ENCODE results near the gene DAPL1. TPM values are rescaled to one million over a fixed set of nuclear protein-coding genes. Genes with fewer than 3 reads are reported as not detected.

Gene DAPL1
- total and polyA plus RNA-seq, 4 donors: 0.17 TPM; not detected in 3

DNA sequence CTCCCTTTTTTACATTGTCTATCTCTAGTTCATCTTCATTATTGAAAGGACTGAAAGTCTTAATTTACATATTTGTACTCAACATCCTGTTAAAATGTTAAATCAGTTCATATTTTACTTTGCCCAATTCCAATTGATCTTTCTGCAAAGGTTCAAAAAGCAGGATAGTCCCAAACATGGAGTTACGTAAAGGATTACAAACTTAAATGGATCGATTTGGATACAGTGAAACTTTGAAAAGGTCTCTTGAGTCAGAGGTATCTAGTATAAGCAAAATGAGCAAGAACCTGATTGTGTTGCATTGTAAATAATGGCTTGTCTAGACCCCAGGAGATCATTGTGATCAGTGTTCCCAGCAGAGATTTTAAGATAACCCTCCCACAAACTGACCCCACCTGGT is 4.1 kb downstream of the DAPL1 start:
- H3K9me3 ChIP-seq (ENCODE audit: control insufficient read depth in 4 of 4, insufficient read depth in 3 of 4, low read length in 3 of 4): no peaks in the 10 kb centered on the region
- no peak overlapping the region for H3K4me3 ChIP-seq
- DNase-seq (no peak), ATAC-seq (ENCODE audit: insufficient read depth, low FRiP score) (no peak)
- H3K4me1 ChIP-seq (ENCODE audit: control insufficient read depth in 5 of 5, insufficient read depth in 5 of 5, low read length in 5 of 5): peaks cover 0 to 13% (median 0%) of the 10 kb centered on the region in 5 donors
- no peak overlapping the region for H3K27ac ChIP-seq (ENCODE audit: low read depth in 1 of 2, low read length in 1 of 2)
- WGBS, 2 donors: 95 to 96% methylated on average over 2 of the region's 2 CpGs
- H3K9ac ChIP-seq (ENCODE audit: insufficient read depth in 1 of 2, low read length in 2 of 2): no peak overlapping the region
- H3K36me3 ChIP-seq (ENCODE audit: control insufficient read depth in 4 of 4, insufficient read depth in 4 of 4, low read length in 4 of 4): no peaks in the 10 kb centered on the region
- no peak for TF ChIP-seq CTCF (IDR thresholded peaks at IDR 0.05; ENCODE audit: control extremely low read depth, extremely low read depth)
- no peaks in the 10 kb centered on the region for H3K27me3 ChIP-seq (ENCODE audit: control insufficient read depth in 3 of 3, insufficient read depth in 3 of 3, low read length in 2 of 3)

GRCh38 chr2:158803506-158803905 is 8.4 kb downstream of the DAPL1 start:
- no peaks in the 10 kb centered on the region for H3K9me3 ChIP-seq (ENCODE audit: control insufficient read depth in 4 of 4, insufficient read depth in 3 of 4, low read length in 3 of 4)
- no peak for ATAC-seq (ENCODE audit: insufficient read depth, low FRiP score)
- peaks cover 0 to 13% (median 0%) of the 10 kb centered on the region in 5 donors for H3K4me1 ChIP-seq (ENCODE audit: control insufficient read depth in 5 of 5, insufficient read depth in 5 of 5, low read length in 5 of 5)
- 72 to 92% methylated on average over 2 of the region's 2 CpGs for WGBS, 2 donors
- H3K9ac ChIP-seq (ENCODE audit: insufficient read depth in 1 of 2, low read length in 2 of 2): no peak overlapping the region
- H3K27me3 ChIP-seq (ENCODE audit: control insufficient read depth in 3 of 3, insufficient read depth in 3 of 3, low read length in 2 of 3): no peaks in the 10 kb centered on the region
- H3K27ac ChIP-seq (ENCODE audit: low read depth in 1 of 2, low read length in 1 of 2): no peak overlapping the region
- H3K36me3 ChIP-seq (ENCODE audit: control insufficient read depth in 4 of 4, insufficient read depth in 4 of 4, low read length in 4 of 4): no peaks in the 10 kb centered on the region
- no peak for TF ChIP-seq CTCF (IDR thresholded peaks at IDR 0.05; ENCODE audit: control extremely low read depth, extremely low read depth)
- no peak for DNase-seq
- no peak overlapping the region for H3K4me3 ChIP-seq

GRCh38 chr2:158805255-158805654 is 10.1 kb downstream of the DAPL1 start:
- Histone ChIP-seq H3K4me1 (ENCODE audit: control insufficient read depth in 5 of 5, insufficient read depth in 5 of 5, low read length in 5 of 5) (peaks cover 0 to 13% (median 0%) of the 10 kb centered on the region in 5 donors), H3K4me3 (no peak overlapping the region), H3K9ac (ENCODE audit: insufficient read depth in 1 of 2, low read length in 2 of 2) (no peak overlapping the region), H3K27ac (ENCODE audit: low read depth in 1 of 2, low read length in 1 of 2) (no peak overlapping the region), H3K36me3 (ENCODE audit: control insufficient read depth in 4 of 4, insufficient read depth in 4 of 4, low read length in 4 of 4) (no peaks in the 10 kb centered on the region), H3K9me3 (ENCODE audit: control insufficient read depth in 4 of 4, insufficient read depth in 3 of 4, low read length in 3 of 4) (no peaks in the 10 kb centered on the region), H3K27me3 (ENCODE audit: control insufficient read depth in 3 of 3, insufficient read depth in 3 of 3, low read length in 2 of 3) (no peaks in the 10 kb centered on the region)
- TF ChIP-seq CTCF (IDR thresholded peaks at IDR 0.05; ENCODE audit: control extremely low read depth, extremely low read depth): no peak
- WGBS, 2 donors: 76 to 84% methylated on average over 4 of the region's 4 CpGs
- ATAC-seq (ENCODE audit: insufficient read depth, low FRiP score) (no peak), DNase-seq (no peak)

DNA sequence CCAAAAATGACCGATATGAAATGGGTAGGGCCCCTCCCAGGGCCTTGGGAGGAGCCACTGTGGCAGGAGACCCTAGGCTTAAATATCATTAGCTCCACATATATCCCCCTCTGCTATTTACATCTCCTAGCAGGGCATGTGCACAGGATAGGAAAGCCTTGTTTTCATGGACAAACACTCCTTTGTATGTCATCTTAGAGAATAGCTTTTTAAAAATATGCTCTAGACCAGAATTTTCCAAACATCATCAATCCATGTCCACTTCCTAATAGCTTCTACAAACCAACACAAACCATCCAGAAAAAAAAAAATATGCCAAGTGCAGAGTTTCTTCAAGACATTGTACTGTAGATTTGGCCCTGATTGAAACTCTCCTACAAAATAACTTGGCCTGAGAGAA is 10.8 kb downstream of the DAPL1 start:
- no peak for ATAC-seq (ENCODE audit: insufficient read depth, low FRiP score)
- no peak overlapping the region for H3K27ac ChIP-seq (ENCODE audit: low read depth in 1 of 2, low read length in 1 of 2)
- 79 to 80% methylated on average over 1 of the region's 1 CpG for WGBS, 2 donors

More for the DNA sequence above, 10.8 kb downstream of the DAPL1 start:
- no peaks in the 10 kb centered on the region for H3K36me3 ChIP-seq (ENCODE audit: control insufficient read depth in 4 of 4, insufficient read depth in 4 of 4, low read length in 4 of 4)
- no peak for DNase-seq
- no peaks in the 10 kb centered on the region for H3K9me3 ChIP-seq (ENCODE audit: control insufficient read depth in 4 of 4, insufficient read depth in 3 of 4, low read length in 3 of 4)
- no peak overlapping the region for H3K4me3 ChIP-seq
- H3K27me3 ChIP-seq (ENCODE audit: control insufficient read depth in 3 of 3, insufficient read depth in 3 of 3, low read length in 2 of 3): no peaks in the 10 kb centered on the region
- TF ChIP-seq CTCF (IDR thresholded peaks at IDR 0.05; ENCODE audit: control extremely low read depth, extremely low read depth): no peak
- H3K9ac ChIP-seq (ENCODE audit: insufficient read depth in 1 of 2, low read length in 2 of 2): no peak overlapping the region
- peaks cover 0 to 13% (median 0%) of the 10 kb centered on the region in 5 donors for H3K4me1 ChIP-seq (ENCODE audit: control insufficient read depth in 5 of 5, insufficient read depth in 5 of 5, low read length in 5 of 5)
